Activated CD4-positive, alpha-beta T cell treated with anti-CD3 and anti-CD28 coated beads, Interleukin-2, amount 50 U/mL, for 24 hours (primary cell): ENCODE results near the gene BIN2.
"Not testable (repeated sequence)": the region's sequence is repeated elsewhere in the genome, so short reads cannot be mapped to it uniquely, and the experiment has no call there.

ENCODE experiments used
- DNase-seq, 2 donors: peaks; one replicate each; pipeline ENCODE4 v3.0.0-alpha.2; 2020; ENCODE audit warnings: low read depth in 1 of 2, low spot score in 1 of 2

Gene BIN2

DNA sequence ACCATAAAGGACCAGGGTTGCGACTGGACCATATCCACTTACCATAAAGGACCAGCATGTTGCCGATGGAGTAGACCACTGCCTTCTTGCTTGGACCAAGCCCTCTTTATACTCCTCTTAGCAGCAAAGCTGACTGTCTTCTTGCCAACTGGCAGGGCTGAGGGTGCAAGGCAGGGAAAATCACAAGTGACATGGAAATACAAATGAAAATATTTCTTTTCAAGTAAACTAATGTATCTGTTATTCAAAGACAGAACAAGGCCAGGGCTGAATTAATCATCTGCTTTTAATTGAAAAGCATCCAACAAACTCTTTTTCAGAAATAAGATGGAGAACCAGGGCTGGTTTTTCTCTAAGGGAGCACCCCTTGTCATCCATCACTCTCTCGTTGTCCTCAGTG is 22.6 kb upstream of the BIN2 start, which contains the start of gene CELA1:
Gene CELA1, minus strand, starts transcription at position 99 of the 400 bp plus-strand sequence. Its CDS starts 41 bp downstream, at position 58.
- DNase-seq: no peak

- no peak for DNase-seq
These were observed 21.7 kb upstream of the BIN2 start for GRCh38 chr12:51345681-51346080.

GRCh38 chr12:51343201-51343600 is 19.2 kb upstream of the BIN2 start:
- no peak for DNase-seq

GRCh38 chr12:51342416-51342815 is 18.4 kb upstream of the BIN2 start:
- no peak for DNase-seq

DNA sequence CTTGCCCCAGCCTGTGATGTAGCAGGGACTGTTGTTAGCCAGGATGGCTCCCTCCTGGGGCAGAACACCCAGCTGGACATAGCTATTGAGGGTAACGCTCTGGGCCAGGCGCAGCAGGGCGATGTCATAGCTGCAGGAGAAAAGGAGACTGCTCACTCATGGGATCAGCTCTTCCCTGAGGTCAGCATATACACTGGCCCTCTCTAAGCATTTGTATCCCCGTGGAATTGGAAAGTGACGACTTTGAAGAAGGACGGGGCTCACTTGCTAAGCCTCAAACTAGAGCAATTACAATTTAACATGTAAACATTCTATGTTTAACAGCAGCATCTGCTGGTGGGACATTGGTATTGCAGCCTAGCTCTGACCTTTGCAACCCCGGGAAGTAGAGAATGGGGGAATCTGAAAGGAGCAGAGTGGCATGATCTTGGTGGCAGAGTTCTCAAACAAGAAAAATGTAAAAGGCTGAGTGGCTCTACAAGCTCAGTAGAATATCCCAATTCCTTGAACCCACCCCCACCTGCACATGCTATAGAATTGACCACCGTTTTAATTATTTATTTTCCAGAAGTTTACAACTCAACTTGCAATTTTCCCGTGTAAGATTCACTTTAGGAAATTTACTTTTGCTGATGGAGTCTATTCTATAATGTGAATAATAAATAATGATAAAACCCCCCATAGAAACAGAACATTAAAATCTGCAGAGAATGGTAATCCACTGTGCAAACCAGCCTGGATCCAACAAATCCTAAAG is 17.5 kb upstream of the BIN2 start:
- peak; percentile 35 to 74 for DNase-seq

- no peak for DNase-seq
These were observed 15.8 kb upstream of the BIN2 start for GRCh38 chr12:51339750-51340149.

GRCh38 chr12:51337336-51337735 is 13.4 kb upstream of the BIN2 start:
- not testable (repeated sequence) for DNase-seq

DNA sequence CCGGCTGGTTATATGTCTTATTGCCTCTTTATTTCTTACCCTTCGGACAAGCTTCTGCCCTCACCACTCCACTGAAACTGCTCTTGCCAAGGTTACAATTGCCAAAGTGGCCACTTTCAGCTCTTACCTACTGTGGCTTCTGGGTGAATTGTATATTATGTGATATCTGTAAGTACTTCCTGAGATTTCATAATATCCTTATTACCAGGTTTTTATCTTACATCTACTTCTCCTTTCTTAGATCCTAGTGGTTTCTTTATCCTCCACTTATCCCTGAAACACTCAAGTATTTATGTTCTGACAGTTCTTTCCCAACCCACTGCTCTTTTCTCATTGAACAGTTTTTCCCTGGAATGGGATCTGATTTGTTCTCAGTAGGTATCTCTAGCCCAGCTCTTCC is 12.0 kb upstream of the BIN2 start:
- no peak for DNase-seq

- DNase-seq: no peak
These were observed 10.8 kb upstream of the BIN2 start for GRCh38 chr12:51334764-51335163.

DNA sequence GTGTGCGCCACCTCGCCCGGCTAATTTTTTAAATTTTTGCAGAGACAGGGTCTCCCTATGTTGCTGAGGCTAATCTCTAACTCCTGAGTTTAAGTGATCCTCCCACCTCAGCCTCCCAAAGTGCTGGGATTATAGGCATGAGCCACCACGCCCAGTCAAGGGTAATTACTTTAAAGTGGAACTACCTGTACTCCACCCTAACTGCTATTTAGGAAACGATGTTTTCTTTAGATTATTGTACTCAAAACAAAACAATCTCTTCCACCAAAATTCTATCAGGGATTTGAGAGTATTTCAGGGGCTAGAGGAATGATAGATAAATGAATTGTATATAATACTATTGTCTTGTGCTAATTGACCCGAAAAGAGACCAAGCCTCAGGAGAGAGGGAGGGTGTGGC is 9.6 kb upstream of the BIN2 start:
- DNase-seq: no peak

DNA sequence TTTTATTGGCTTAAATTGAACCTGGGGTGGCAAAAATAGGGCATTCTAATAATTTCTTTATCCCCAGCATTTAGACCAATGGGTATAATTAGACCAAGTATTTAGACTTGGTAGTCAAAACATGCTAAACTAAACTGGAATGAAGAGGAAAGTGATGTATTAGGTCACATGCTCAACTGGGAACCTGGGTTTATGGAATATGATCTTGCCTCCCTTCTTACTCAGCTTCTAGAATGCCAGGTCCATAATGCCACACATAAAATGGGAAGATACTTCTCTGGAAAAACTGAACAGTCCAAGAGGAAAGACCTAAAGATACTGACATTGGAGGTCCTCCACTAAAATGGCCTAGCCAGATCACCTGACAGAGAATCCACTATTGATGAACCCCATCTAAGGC is 6.2 kb upstream of the BIN2 start:
- no peak for DNase-seq

GRCh38 chr12:51329742-51330141 is 5.8 kb upstream of the BIN2 start:
- no peak for DNase-seq

- no peak for DNase-seq
These were observed 4.6 kb upstream of the BIN2 start for GRCh38 chr12:51328587-51328986.

- DNase-seq: no peak
These were observed 2.9 kb upstream of the BIN2 start for GRCh38 chr12:51326698-51327439.

GRCh38 chr12:51324953-51325352 is 979 bp upstream of the BIN2 start:
- DNase-seq: no peak

DNA sequence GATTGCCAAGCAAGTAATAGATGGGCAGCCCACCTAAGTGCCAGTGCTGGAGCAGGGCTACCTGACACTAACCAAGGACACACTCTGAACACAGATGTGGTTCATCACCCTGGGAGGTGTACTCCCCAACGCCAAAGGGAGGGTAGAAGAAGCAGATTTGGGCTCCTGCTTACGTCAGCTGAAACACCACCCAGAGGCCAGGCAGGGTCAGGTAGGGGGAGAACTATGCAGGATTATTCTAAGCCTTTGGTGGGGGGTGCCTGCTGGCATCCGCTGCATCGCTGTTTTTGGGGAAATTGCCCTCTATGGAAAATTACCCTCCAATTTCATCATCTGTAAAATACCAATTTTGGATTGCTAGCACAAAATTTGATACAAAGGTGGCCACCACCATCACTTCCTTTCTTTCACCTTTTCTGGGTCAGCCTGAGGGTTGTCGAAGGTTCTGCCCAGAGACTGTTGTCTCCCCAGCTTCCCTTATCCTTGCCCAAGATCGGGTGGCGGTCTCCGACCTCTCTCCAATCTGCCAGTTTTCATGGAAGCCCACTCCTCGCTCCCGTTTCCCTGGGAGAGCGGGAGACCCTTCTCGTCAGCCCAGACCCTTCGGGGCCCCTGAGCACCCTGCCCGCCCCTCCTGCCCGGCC is 535 bp downstream of the BIN2 start:
- peak; percentile 20 to 34 for DNase-seq

DNA sequence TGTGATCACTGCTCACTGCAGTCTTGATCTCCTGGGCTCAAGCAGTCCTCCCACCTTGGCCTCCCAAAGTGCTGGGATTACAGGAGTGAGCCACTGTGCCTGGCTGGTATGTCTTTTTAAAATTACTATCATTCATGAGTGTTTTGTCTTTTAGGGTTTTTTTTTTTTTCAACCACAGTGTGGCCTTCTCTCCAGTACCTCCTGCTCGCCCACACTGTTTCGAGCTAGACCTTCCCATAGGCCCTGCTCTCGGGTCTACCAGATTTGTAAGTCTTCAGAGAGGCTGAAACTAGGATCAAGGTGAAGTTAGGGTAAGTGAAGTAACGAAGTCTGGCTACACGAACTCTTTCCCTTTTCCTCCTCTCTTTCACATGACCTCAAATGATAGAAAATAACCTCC is 1.5 kb downstream of the BIN2 start:
- DNase-seq: no peak

GRCh38 chr12:51321882-51322281 is 2.1 kb downstream of the BIN2 start:
- no peak for DNase-seq

DNA sequence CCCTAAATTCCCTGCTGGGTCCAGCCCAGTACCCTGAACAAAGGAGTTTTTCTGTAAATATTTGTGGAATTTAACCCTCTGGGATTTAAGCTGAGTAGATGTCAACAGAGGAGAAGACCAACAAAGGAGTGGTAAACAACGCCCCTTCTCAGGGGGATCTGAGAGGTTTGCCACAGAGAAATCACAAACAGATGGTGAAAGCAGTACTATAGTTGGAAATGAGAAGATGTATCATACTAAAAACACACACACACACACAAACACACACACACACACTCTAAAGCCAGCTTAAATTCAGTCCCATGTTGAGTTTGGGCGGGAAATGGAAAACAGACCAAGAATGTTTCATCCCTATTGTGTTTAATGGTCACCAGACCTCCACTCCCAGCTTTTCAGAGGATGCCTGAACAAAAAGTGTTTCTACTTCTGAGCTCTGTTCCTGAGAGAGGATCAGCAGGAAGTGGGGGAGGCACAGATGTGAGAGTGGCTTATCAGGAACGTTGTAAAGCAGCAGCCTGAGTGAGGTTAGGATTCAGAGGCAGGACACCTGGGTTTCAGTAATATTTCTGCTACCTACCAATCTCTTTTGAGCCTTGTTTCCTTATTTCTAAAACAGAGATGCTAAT is 3.2 kb downstream of the BIN2 start:
- no peak for DNase-seq

DNA sequence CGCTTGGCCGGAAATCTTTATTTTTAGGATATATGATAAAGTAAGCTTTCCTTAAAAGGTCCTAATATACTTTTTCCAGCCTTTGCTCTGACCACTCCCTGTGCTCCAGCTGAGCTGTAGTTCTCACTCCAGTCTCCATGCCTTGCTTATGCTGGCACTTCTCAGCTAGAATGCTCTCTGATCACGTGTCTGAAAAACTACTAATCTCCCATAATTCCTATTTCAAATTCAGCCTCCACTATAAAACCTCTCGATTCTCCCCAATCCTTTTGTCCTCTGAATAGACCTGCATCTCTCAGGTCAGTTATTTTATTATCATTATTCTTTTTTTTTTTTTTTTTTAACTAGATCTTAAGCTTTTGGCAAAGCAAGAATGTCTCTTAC is 3.7 kb downstream of the BIN2 start:
- DNase-seq: no peak

- DNase-seq: no peak
These were observed 5.0 kb downstream of the BIN2 start for GRCh38 chr12:51318846-51319599.
